HEK293 (cell line): Measurements from ENCODE around the gene BCAS3.

Source experiments
- HOXA7 ChIP-seq: sonication (generic); formaldehyde crosslinking; IDR thresholded peaks from 2 replicates; pipeline ENCODE4 v1.8.1; 2022; ENCODE audit warnings: missing genetic modification reagents, borderline replicate concordance
- KLF9 ChIP-seq: fragments of 450-650 bp; formaldehyde crosslinking; IDR thresholded peaks from 2 replicates; pipeline ENCODE4 v1.5.1; 2016; ENCODE audit warnings: missing biosample characterization, missing genetic modification characterization, low read depth
- OVOL3 ChIP-seq: fragments of 450-650 bp; formaldehyde crosslinking; IDR thresholded peaks from 2 replicates; pipeline ENCODE4 v1.5.1; 2016; ENCODE audit warnings: missing biosample characterization, missing genetic modification characterization
- YY1 ChIP-seq: fragments of 450-650 bp; formaldehyde crosslinking; IDR thresholded peaks from 2 replicates; pipeline ENCODE4 v1.5.1; 2018; ENCODE audit warnings: missing biosample characterization, missing genetic modification characterization
- ZNF121 ChIP-seq: fragments of 450-650 bp; formaldehyde crosslinking; IDR thresholded peaks from 2 replicates; pipeline ENCODE4 v1.5.1; 2016; ENCODE audit warnings: missing biosample characterization, missing genetic modification characterization
- ZNF248 ChIP-seq: fragments of 450-650 bp; formaldehyde crosslinking; IDR thresholded peaks from 2 replicates; pipeline ENCODE4 v1.5.1; 2017; ENCODE audit warnings: missing biosample characterization, missing genetic modification characterization
- ZNF274 ChIP-seq, 2 experiments: fragments of 200-500 bp in 1 of 2; fragments of 450-650 bp in 1 of 2; sonication (Bioruptor generic) in 1 of 2; formaldehyde crosslinking in 1 of 2; IDR thresholded peaks; 2 replicates each; pipeline versions ENCODE4 v1.5.1 to v1.6.1; 2014 to 2016; ENCODE audit warnings: borderline replicate concordance in 1 of 2, inconsistent platforms in 1 of 2, low read length in 1 of 2, missing biosample characterization in 1 of 2, missing genetic modification characterization in 1 of 2
- ZNF76 ChIP-seq: fragments of 450-650 bp; formaldehyde crosslinking; IDR thresholded peaks from 2 replicates; pipeline ENCODE4; 2016; ENCODE audit warnings: low read depth, missing biosample characterization, missing genetic modification characterization, borderline replicate concordance
- TF ChIP-seq, protein P1 (sequence below): fragments of 450-650 bp; formaldehyde crosslinking; IDR thresholded peaks from 2 replicates; pipeline ENCODE4 v1.5.1; 2016; ENCODE audit warnings: missing biosample characterization, missing genetic modification characterization
- TF ChIP-seq, protein P2 (sequence below): fragments of 450-650 bp; formaldehyde crosslinking; IDR thresholded peaks from 2 replicates; pipeline ENCODE4 v1.5.0; 2017; ENCODE audit warnings: missing biosample characterization, missing genetic modification characterization, borderline replicate concordance
- TF ChIP-seq, protein P3 (sequence below): fragments of 450-650 bp; formaldehyde crosslinking; IDR thresholded peaks from 2 replicates; pipeline ENCODE4 v1.5.1; 2016; ENCODE audit warnings: missing biosample characterization, missing genetic modification characterization, low read depth
- TF ChIP-seq, protein P4 (sequence below): sonication (generic); formaldehyde crosslinking; IDR thresholded peaks from 2 replicates; pipeline ENCODE4 v1.8.1; 2022; ENCODE audit warnings: mild to moderate bottlenecking, moderate library complexity, missing genetic modification reagents

DNA sequence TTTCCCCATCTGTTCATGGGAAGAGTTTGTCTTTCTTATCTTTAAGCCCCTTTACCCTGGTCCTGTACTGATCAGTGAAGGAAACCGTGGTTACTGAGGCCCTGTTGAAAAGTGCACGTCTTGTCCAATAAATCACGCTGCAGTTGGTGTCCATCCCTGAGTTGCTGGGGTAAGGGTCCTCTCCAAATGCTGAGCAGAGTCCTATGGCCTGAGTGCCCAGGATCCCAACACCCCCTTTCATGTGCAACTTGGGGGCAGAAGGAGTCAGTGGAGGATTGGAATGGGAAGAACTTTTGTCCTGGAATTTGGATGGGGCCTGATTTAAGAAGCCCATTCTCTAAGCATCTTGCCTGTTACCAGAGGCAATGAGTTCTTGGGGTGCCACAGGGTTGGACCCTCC lies 715.0 kb downstream of the BCAS3 start:
- TF ChIP-seq, protein P1, sequence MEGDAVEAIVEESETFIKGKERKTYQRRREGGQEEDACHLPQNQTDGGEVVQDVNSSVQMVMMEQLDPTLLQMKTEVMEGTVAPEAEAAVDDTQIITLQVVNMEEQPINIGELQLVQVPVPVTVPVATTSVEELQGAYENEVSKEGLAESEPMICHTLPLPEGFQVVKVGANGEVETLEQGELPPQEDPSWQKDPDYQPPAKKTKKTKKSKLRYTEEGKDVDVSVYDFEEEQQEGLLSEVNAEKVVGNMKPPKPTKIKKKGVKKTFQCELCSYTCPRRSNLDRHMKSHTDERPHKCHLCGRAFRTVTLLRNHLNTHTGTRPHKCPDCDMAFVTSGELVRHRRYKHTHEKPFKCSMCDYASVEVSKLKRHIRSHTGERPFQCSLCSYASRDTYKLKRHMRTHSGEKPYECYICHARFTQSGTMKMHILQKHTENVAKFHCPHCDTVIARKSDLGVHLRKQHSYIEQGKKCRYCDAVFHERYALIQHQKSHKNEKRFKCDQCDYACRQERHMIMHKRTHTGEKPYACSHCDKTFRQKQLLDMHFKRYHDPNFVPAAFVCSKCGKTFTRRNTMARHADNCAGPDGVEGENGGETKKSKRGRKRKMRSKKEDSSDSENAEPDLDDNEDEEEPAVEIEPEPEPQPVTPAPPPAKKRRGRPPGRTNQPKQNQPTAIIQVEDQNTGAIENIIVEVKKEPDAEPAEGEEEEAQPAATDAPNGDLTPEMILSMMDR (tag by site-specific recombination), result no peak
- no peak for TF ChIP-seq HOXA7 (CRISPR knock-in tag)
- no peak for TF ChIP-seq ZNF121 (tag by site-specific recombination)
- TF ChIP-seq ZNF248 (tag by site-specific recombination), result no peak
- TF ChIP-seq, protein P2, sequence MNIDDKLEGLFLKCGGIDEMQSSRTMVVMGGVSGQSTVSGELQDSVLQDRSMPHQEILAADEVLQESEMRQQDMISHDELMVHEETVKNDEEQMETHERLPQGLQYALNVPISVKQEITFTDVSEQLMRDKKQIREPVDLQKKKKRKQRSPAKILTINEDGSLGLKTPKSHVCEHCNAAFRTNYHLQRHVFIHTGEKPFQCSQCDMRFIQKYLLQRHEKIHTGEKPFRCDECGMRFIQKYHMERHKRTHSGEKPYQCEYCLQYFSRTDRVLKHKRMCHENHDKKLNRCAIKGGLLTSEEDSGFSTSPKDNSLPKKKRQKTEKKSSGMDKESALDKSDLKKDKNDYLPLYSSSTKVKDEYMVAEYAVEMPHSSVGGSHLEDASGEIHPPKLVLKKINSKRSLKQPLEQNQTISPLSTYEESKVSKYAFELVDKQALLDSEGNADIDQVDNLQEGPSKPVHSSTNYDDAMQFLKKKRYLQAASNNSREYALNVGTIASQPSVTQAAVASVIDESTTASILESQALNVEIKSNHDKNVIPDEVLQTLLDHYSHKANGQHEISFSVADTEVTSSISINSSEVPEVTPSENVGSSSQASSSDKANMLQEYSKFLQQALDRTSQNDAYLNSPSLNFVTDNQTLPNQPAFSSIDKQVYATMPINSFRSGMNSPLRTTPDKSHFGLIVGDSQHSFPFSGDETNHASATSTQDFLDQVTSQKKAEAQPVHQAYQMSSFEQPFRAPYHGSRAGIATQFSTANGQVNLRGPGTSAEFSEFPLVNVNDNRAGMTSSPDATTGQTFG, result no peak
- TF ChIP-seq, protein P3, sequence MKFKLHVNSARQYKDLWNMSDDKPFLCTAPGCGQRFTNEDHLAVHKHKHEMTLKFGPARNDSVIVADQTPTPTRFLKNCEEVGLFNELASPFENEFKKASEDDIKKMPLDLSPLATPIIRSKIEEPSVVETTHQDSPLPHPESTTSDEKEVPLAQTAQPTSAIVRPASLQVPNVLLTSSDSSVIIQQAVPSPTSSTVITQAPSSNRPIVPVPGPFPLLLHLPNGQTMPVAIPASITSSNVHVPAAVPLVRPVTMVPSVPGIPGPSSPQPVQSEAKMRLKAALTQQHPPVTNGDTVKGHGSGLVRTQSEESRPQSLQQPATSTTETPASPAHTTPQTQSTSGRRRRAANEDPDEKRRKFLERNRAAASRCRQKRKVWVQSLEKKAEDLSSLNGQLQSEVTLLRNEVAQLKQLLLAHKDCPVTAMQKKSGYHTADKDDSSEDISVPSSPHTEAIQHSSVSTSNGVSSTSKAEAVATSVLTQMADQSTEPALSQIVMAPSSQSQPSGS, result no peak
- TF ChIP-seq OVOL3 (tag by site-specific recombination), result no peak
- TF ChIP-seq ZNF76 (tag by site-specific recombination), result no peak
- TF ChIP-seq, protein P4, sequence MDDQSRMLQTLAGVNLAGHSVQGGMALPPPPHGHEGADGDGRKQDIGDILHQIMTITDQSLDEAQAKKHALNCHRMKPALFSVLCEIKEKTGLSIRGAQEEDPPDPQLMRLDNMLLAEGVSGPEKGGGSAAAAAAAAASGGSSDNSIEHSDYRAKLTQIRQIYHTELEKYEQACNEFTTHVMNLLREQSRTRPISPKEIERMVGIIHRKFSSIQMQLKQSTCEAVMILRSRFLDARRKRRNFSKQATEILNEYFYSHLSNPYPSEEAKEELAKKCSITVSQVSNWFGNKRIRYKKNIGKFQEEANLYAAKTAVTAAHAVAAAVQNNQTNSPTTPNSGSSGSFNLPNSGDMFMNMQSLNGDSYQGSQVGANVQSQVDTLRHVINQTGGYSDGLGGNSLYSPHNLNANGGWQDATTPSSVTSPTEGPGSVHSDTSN (CRISPR knock-in tag), result no peak
- TF ChIP-seq YY1, result no peak
- TF ChIP-seq KLF9 (tag by site-specific recombination), result no peak
- TF ChIP-seq ZNF274 (IDR thresholded peaks at IDR 0.05; ENCODE audit: low read length), result no peak
- TF ChIP-seq ZNF274 (tag by site-specific recombination; IDR thresholded peaks at IDR 0.05; ENCODE audit: borderline replicate concordance), result no peak
